GM08714 (cell line): Measurements from ENCODE around the gene BBS9.

Experiments
- H3K4me3 ChIP-seq: fragments of 200-500 bp; sonication (Bioruptor generic); 2 replicates; pipeline ENCODE4 v1.5.1; 2014; ENCODE audit warnings: mild to moderate bottlenecking, low read length, inconsistent platforms
- ZNF274 ChIP-seq: IDR thresholded peaks from 2 replicates; pipeline ENCODE4 v1.6.1; 2012; ENCODE audit warnings: mild to moderate bottlenecking, low read depth, low read length

BBS9 gene

GRCh38 chr7:33108554-33109004 lies 20.8 kb upstream of the BBS9 start:
- peak overlapping the region; percentile 97 for H3K4me3 ChIP-seq
- no peak for TF ChIP-seq ZNF274

- no peak for TF ChIP-seq ZNF274
- H3K4me3 ChIP-seq, result peak within 1 kb of the TSS; percentile 97
Observed at GRCh38 chr7:33109005-33109757, 20.2 kb upstream of the BBS9 start, which contains the start of gene RP9. Gene RP9, minus strand, starts transcription at chr7:33109404. Its CDS starts 32 bp downstream, at chr7:33109372.

GRCh38 chr7:33109758-33110238 lies 19.6 kb upstream of the BBS9 start:
- peak overlapping the region; percentile 40; the same call in 1 of the 2 replicates for H3K4me3 ChIP-seq
- TF ChIP-seq ZNF274, result no peak

- TF ChIP-seq ZNF274, result no peak
- H3K4me3 ChIP-seq, result no peak overlapping the region
Observed at GRCh38 chr7:33111614-33112013, 17.8 kb upstream of the BBS9 start.

GRCh38 chr7:33114976-33115375 lies 14.4 kb upstream of the BBS9 start:
- TF ChIP-seq ZNF274, result no peak
- no peak overlapping the region for H3K4me3 ChIP-seq

GRCh38 chr7:33118383-33118782 lies 11.0 kb upstream of the BBS9 start:
- TF ChIP-seq ZNF274, result no peak
- no peak overlapping the region for H3K4me3 ChIP-seq

GRCh38 chr7:33127085-33127484 lies 2.3 kb upstream of the BBS9 start:
- H3K4me3 ChIP-seq, result no peak overlapping the region
- no peak for TF ChIP-seq ZNF274

GRCh38 chr7:33128631-33128989 lies 754 bp upstream of the BBS9 start:
- H3K4me3 ChIP-seq, result peak overlapping the region; percentile 90
- TF ChIP-seq ZNF274, result no peak

- peak overlapping the region; percentile 90 for H3K4me3 ChIP-seq
- no peak for TF ChIP-seq ZNF274
Observed at GRCh38 chr7:33129806-33130153, 416 bp downstream of the BBS9 start.

- TF ChIP-seq ZNF274, result no peak
Observed at GRCh38 chr7:33130184-33130583, 820 bp downstream of the BBS9 start.

GRCh38 chr7:33137103-33137502 lies 7.7 kb downstream of the BBS9 start:
- TF ChIP-seq ZNF274, result no peak
- H3K4me3 ChIP-seq, result no peak overlapping the region

More at GRCh38 chr7:33130184-33130583, 820 bp downstream of the BBS9 start:
- peak overlapping the region; percentile 90 for H3K4me3 ChIP-seq

- no peak overlapping the region for H3K4me3 ChIP-seq
- TF ChIP-seq ZNF274, result no peak
Observed at GRCh38 chr7:33142585-33142984, 13.2 kb downstream of the BBS9 start.

- no peak overlapping the region for H3K4me3 ChIP-seq
- no peak for TF ChIP-seq ZNF274
Observed at GRCh38 chr7:33143996-33144718, 14.8 kb downstream of the BBS9 start.

GRCh38 chr7:33145156-33145555 lies 15.8 kb downstream of the BBS9 start:
- no peak overlapping the region for H3K4me3 ChIP-seq
- TF ChIP-seq ZNF274, result no peak

GRCh38 chr7:33152087-33152486 lies 22.7 kb downstream of the BBS9 start:
- TF ChIP-seq ZNF274, result no peak
- H3K4me3 ChIP-seq, result no peak overlapping the region

- no peak overlapping the region for H3K4me3 ChIP-seq
- TF ChIP-seq ZNF274, result no peak
Observed at GRCh38 chr7:33155811-33156210, 26.4 kb downstream of the BBS9 start.
